Purkinje cell (primary cell): ENCODE data around the gene MS4A2. TPM values are rescaled to one million over a fixed set of nuclear protein-coding genes. Genes with fewer than 3 reads are reported as not detected.

Source experiments
- polyA plus RNA-seq: library from polyadenylated mRNA; unstranded; fragments of >200 nt; fragmentation: Nextera tagmentation; gene quantifications from 2 replicates; pipeline ENCODE4 v1.2.1, GENCODE V29; 2014

The MS4A2 gene
- not detected in 2 replicates for polyA plus RNA-seq

DNA sequence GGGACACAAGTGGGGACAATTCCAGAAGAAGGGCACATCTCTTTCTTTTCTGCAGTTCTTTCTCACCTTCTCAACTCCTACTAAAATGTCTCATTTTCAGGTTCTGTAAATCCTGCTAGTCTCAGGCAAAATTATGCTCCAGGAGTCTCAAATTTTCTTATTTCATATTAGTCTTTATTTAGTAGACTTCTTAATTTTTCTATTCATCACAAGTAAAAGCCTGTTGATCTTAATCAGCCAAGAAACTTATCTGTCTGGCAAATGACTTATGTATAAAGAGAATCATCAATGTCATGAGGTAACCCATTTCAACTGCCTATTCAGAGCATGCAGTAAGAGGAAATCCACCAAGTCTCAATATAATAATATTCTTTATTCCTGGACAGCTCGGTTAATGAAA is at the start of gene MS4A2:
TSS of gene MS4A2 (plus strand) at position 301 of the 400 bp plus-strand sequence. CDS start 102 bp downstream, outside the sequence.

DNA sequence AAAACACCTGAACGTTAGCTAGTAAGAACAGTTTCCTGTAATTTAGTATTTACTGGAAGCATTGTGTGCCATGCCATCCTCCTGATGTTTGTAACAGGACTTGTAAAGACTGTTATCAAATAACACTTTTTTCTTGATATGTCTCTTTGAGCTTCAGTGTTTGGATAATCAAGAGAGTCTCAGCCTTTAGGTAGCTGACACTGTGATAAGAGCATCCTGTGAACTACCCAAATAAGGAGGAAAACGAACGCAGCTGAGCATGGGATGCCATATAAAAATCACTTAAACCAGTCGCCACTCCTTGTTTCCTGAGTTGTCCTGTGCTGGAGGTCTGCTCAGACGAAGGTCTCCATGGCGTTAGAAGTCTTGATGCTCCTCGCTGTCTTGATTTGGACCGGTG is 48.4 kb upstream of the MS4A2 start, which contains the start of gene OOSP2:
TSS of gene OOSP2 (plus strand) at position 301 of the 400 bp plus-strand sequence. CDS start at position 352, 51 bp downstream.

DNA sequence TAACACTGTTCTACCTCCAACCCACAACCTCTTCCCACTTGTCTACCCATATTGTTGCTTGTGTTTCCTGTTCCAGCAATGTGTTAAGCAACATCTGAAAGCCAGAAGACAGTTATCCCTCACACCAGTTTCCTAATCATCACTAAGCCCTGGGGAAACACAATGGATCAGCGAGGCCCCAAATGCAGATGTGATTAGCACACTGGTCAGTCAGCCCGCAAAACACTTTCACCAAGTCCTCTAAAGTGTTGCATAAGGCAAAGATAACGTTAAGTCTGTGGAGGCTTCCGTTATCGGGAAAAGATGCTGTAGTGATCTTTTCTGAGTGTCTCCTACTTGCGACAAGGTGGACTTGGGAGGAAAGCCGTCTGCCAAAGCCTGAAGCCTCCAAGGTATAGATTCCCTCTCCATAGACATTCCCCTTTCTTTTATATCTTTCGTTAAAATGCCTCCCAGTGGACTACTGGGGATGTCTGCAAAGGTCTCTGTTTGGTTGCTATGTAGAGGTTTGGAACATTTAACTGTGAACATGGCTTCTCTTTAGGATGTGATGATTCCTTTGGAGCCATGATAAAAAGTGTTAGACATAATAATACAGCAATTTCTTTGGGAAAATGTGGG is 32.0 kb upstream of the MS4A2 start, which contains the start of gene MS4A3:
TSS of gene MS4A3 (plus strand) at position 317 of the 621 bp plus-strand sequence. CDS start 4,496 bp downstream, outside the sequence.

Other genes with a start within 250 kb of the MS4A2 start
- gene CBLIF, start 243.2 kb upstream of the MS4A2 start, polyA plus RNA-seq: not detected in 2 replicates
- gene TCN1, start 222.2 kb upstream of the MS4A2 start, polyA plus RNA-seq: not detected in 2 replicates
- not detected in 2 replicates for gene OOSP3, start 209.9 kb upstream of the MS4A2 start, polyA plus RNA-seq
- gene OOSP1, start 150.2 kb upstream of the MS4A2 start, polyA plus RNA-seq: not detected in 2 replicates
- gene OOSP4A, start 124.6 kb upstream of the MS4A2 start, polyA plus RNA-seq: not detected in 2 replicates
- not detected in 2 replicates for gene OOSP4B, start 71.5 kb upstream of the MS4A2 start, polyA plus RNA-seq
- not detected in 2 replicates for gene OOSP2, start 48.3 kb upstream of the MS4A2 start, polyA plus RNA-seq
- gene MS4A3, start 32.0 kb upstream of the MS4A2 start, polyA plus RNA-seq: not detected in 2 replicates
- gene MS4A6A, start 94.4 kb downstream of the MS4A2 start, polyA plus RNA-seq: not detected in 2 replicates
- not detected in 2 replicates for gene MS4A4E, start 154.5 kb downstream of the MS4A2 start, polyA plus RNA-seq
- not detected in 2 replicates for gene MS4A4A, start 192.0 kb downstream of the MS4A2 start, polyA plus RNA-seq
- not detected in 2 replicates for gene MS4A6E, start 238.6 kb downstream of the MS4A2 start, polyA plus RNA-seq